ENCODE results near the gene PLCXD3. TPM values are rescaled to one million over a fixed set of nuclear protein-coding genes. Genes with fewer than 3 reads are reported as not detected.

The PLCXD3 gene
- total and polyA plus RNA-seq, 12 donors = 0.72 to 48.7 (median 15.4) TPM

- 19 to 36% (median 24%) methylated on average over 1 of the region's 1 CpG for WGBS, 4 donors
- no peaks in the 10 kb centered on the region for H3K36me3 ChIP-seq (replicated peaks in 1 of 2)
- TF ChIP-seq POLR2A (IDR thresholded peaks at IDR 0.05) (no peak), CTCF (IDR thresholded peaks at IDR 0.05) (no peak)
- no peak overlapping the region for H3K4me3 ChIP-seq
- no peak for DNase-seq
- H3K27ac ChIP-seq = no peak overlapping the region
- H3K4me1 ChIP-seq (replicated peaks in 1 of 2) = no peaks in the 10 kb centered on the region
- no peaks in the 10 kb centered on the region for H3K9me3 ChIP-seq (replicated peaks in 1 of 3)
- intact Hi-C loops (cut with DNase I) = no loop called here
- no peaks in the 10 kb centered on the region for H3K27me3 ChIP-seq
Observed at GRCh38 chr5:41345295-41345694, 165.1 kb downstream of the PLCXD3 start.

- DNase-seq = no peak
- no peaks in the 10 kb centered on the region for H3K9me3 ChIP-seq (replicated peaks in 1 of 3)
- H3K27ac ChIP-seq = no peak overlapping the region
- peaks cover 7 to 16% of the 10 kb centered on the region in 2 donors for H3K4me1 ChIP-seq (replicated peaks in 1 of 2)
- intact Hi-C loops (cut with DNase I) = no loop called here
- H3K27me3 ChIP-seq = no peaks in the 10 kb centered on the region
- 74 to 100% (median 84%) methylated on average over 1 of the region's 1 CpG for WGBS, 4 donors
- TF ChIP-seq POLR2A (IDR thresholded peaks at IDR 0.05) = no peak
- TF ChIP-seq CTCF (IDR thresholded peaks at IDR 0.05) = no peak
- H3K36me3 ChIP-seq (replicated peaks in 1 of 2) = no peaks in the 10 kb centered on the region
- H3K4me3 ChIP-seq = no peak overlapping the region
Observed at GRCh38 chr5:41339339-41339738, 171.1 kb downstream of the PLCXD3 start.

- no peak overlapping the region for H3K4me3 ChIP-seq
- intact Hi-C loops (cut with DNase I) = no loop called here
- peaks cover 7 to 21% of the 10 kb centered on the region in 2 donors for H3K4me1 ChIP-seq (replicated peaks in 1 of 2)
- H3K36me3 ChIP-seq (replicated peaks in 1 of 2) = no peaks in the 10 kb centered on the region
- no peak overlapping the region for H3K27ac ChIP-seq
- TF ChIP-seq POLR2A (IDR thresholded peaks at IDR 0.05) (no peak), CTCF (IDR thresholded peaks at IDR 0.05) (no peak)
- no peaks in the 10 kb centered on the region for H3K9me3 ChIP-seq (replicated peaks in 1 of 3)
- WGBS, 4 donors = 66 to 86% (median 72%) methylated on average over 2 of the region's 2 CpGs
- no peak for DNase-seq
- no peaks in the 10 kb centered on the region for H3K27me3 ChIP-seq
Observed at GRCh38 chr5:41338136-41338675, 172.2 kb downstream of the PLCXD3 start.

GRCh38 chr5:41337724-41338123, 172.7 kb downstream of the PLCXD3 start:
- intact Hi-C loops (cut with DNase I) = no loop called here
- DNase-seq = no peak
- Histone ChIP-seq H3K27me3 (no peaks in the 10 kb centered on the region), H3K9me3 (replicated peaks in 1 of 3) (no peaks in the 10 kb centered on the region), H3K4me1 (replicated peaks in 1 of 2) (peaks cover 7 to 21% of the 10 kb centered on the region in 2 donors), H3K36me3 (replicated peaks in 1 of 2) (no peaks in the 10 kb centered on the region), H3K4me3 (no peak overlapping the region), H3K27ac (no peak overlapping the region)
- TF ChIP-seq CTCF (IDR thresholded peaks at IDR 0.05) = no peak
- no peak for TF ChIP-seq POLR2A (IDR thresholded peaks at IDR 0.05)
